Measurements from ENCODE around the gene USB1.

The USB1 gene

GRCh38 chr16:58051821-58052603, 50.8 kb downstream of the USB1 start:
- no peak for DNase-seq

DNA sequence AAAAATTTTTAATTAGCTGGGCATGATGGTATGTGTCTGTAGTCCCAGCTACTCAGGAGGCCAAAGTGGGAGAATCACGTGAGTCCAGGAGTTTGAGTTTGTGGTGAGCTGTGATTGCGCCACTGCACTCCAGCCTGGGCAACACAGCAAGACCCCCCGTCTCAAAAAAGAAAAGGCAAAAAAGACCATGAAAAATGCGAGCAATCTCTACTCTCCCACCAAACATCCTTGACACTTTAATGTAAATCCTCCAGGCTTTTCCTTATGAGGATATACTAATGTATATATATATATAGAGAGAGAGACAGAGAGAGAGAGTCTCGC, 52.4 kb downstream of the USB1 start:
- DNase-seq = no peak

GRCh38 chr16:58054289-58054688, 53.1 kb downstream of the USB1 start:
- DNase-seq = no peak

GRCh38 chr16:58056580-58056979, 55.4 kb downstream of the USB1 start:
- DNase-seq = no peak

- no peak for DNase-seq
Measured at GRCh38 chr16:58057121-58057520, 55.9 kb downstream of the USB1 start.

DNA sequence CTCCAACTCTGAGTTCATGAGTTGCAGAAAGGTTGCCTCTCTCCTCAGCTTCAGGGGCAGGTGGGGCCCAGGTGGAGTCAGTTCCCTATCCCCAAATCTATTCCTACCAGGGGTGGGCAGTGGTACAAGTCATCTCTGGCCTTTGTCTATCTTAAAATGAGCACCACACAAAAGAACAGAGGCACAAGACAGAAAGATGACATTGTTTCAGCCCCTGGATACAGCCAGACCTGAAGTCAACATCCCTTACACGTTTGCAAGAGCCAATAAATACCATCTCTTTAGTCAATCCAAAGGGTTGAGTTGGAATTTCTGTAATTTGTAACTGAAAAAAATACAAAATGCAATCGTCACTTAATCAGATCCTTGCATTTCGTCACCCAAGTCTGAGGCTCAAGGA, 56.6 kb downstream of the USB1 start:
- DNase-seq = no peak

DNA sequence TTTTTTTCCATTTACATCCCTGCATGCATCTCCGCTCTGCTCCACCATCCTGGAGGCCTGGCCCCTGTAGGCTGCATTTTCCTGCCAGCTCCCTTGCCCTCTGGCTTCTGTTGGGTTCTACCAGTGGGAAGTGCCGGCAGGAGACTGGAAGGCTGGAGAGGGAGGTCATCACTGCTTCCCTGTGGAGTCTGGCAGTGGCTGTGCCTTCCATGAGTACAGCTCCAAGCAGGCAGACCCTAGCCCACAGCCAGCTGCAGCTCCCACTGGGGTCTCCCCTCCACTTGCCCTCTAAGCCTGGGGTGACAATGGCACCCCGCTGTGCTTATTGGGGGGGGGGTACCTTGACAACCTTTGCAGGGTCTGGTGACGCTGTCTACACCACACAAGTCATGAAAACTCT, 61.6 kb downstream of the USB1 start:
- no peak for DNase-seq

- no peak for DNase-seq
Measured at GRCh38 chr16:58063377-58064076, 62.3 kb downstream of the USB1 start.

DNA sequence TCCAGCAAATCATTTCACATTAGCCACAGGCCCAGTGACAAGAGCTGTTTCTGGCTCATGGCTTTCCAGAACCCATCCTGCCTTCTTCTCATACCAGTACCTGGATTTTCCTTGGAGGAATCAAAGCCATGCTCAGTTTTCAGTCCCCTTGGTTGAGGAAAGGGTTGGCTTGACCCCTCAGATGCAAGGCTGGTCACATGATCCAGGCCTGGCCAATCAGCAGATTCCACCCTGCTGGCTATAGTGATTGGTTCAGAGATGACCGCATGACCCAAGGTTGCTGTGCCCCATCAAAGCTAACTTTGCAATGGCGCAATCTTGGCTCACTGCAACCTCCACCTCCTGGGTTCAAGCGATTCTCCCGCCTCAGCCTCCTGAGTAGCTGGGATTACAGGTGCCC, 69.4 kb downstream of the USB1 start:
- DNase-seq = no peak
